OCI-LY3 (cell line): Measurements from ENCODE around the gene TRIM61.
A peak's percentile ranks its signal among the peaks of the same experiment; 100 is the strongest.

Experiments used
- H2AFZ ChIP-seq: fragments of 200-600, 300-600 bp; shearing (Covaris generic); 2 replicates; pipeline ENCODE4 v1.6.0; 2014; ENCODE audit warnings: antibody characterized with exemption, low read depth, low read length
- H3K27ac ChIP-seq: fragments of 200-600, 300-600 bp; sonication (generic); 2 replicates; pipeline ENCODE4 v1.5.1; 2014; ENCODE audit warnings: mild to moderate bottlenecking, low read length, moderate library complexity, mixed read lengths
- H3K27me3 ChIP-seq: fragments of 200-600, 300-600 bp; sonication (generic); 2 replicates; pipeline ENCODE4 v1.6.1; 2014; ENCODE audit warnings: low read depth, low read length, mixed read lengths
- H3K36me3 ChIP-seq: fragments of 200-600, 300-600 bp; sonication (generic); replicated peaks from 2 replicates; pipeline ENCODE3; 2014; ENCODE audit warnings: low read depth, low read length, mixed read lengths
- H3K4me1 ChIP-seq: fragments of 300-600, 200-600 bp; sonication (generic); 2 replicates; pipeline ENCODE4 v1.6.1; 2014; ENCODE audit warnings: low read length, mixed read lengths
- H3K4me2 ChIP-seq: fragments of 200-600, 300-600 bp; sonication (generic); 2 replicates; pipeline ENCODE4 v1.6.1; 2014; ENCODE audit warnings: low read length, mixed read lengths
- H3K4me3 ChIP-seq: fragments of 300-600, 200-600 bp; sonication (generic); 2 replicates; pipeline ENCODE4 v1.5.1; 2014; ENCODE audit warnings: antibody characterized with exemption, mild to moderate bottlenecking, low read length, moderate library complexity
- H3K79me2 ChIP-seq: fragments of 300-600, 200-600 bp; shearing (Covaris generic); 2 replicates; pipeline ENCODE4 v1.6.1; 2014; ENCODE audit warnings: mild to moderate bottlenecking, low read length, mixed read lengths
- H3K9ac ChIP-seq: fragments of 300-600, 200-600 bp; shearing (Covaris generic); 2 replicates; pipeline ENCODE4 v1.6.0; 2014; ENCODE audit warnings: mild to moderate bottlenecking, low read length, moderate library complexity
- H3K9me3 ChIP-seq: fragments of 200-600, 300-600 bp; shearing (Covaris generic); 2 replicates; pipeline ENCODE4 v1.6.1; 2014; ENCODE audit warnings: low read length, mixed read lengths; ENCODE audit not compliant: insufficient read depth
- H4K20me1 ChIP-seq: fragments of 200-600, 300-600 bp; sonication (generic); 2 replicates; pipeline ENCODE4 v1.6.1; 2016; ENCODE audit warnings: low read length, mixed read lengths; ENCODE audit not compliant: insufficient read depth
- EZH2phosphoT487 ChIP-seq: fragments of 200-600 bp; shearing (Covaris generic); IDR thresholded peaks from 2 replicates; pipeline ENCODE4 v1.6.1; 2018; ENCODE audit warnings: antibody characterized with exemption, mixed run types, low read depth
- TF ChIP-seq, protein P1 (sequence below): fragments of 200-600, 300-600 bp; sonication (generic); IDR thresholded peaks from 2 replicates; pipeline ENCODE4 v1.5.1; 2014; ENCODE audit warnings: antibody characterized with exemption, low read length, low read depth

TRIM61 gene

GRCh38 chr4:165011403-165011802 lies 33.9 kb upstream of the TRIM61 start:
- Histone ChIP-seq H4K20me1 (no peaks in the 10 kb centered on the region), H3K79me2 (no peaks in the 10 kb centered on the region), H3K27me3 (0 out of 2 replicates have a peak, but pooled peaks cover 9% of the 10 kb centered on the region), H2AFZ (no peak overlapping the region), H3K9ac (no peak overlapping the region), H3K9me3 (no peaks in the 10 kb centered on the region), H3K4me1 (no peaks in the 10 kb centered on the region), H3K4me2 (no peak overlapping the region), H3K27ac (no peak overlapping the region), H3K36me3 (no peaks in the 10 kb centered on the region), H3K4me3 (no peak overlapping the region)
- TF ChIP-seq, protein P1, sequence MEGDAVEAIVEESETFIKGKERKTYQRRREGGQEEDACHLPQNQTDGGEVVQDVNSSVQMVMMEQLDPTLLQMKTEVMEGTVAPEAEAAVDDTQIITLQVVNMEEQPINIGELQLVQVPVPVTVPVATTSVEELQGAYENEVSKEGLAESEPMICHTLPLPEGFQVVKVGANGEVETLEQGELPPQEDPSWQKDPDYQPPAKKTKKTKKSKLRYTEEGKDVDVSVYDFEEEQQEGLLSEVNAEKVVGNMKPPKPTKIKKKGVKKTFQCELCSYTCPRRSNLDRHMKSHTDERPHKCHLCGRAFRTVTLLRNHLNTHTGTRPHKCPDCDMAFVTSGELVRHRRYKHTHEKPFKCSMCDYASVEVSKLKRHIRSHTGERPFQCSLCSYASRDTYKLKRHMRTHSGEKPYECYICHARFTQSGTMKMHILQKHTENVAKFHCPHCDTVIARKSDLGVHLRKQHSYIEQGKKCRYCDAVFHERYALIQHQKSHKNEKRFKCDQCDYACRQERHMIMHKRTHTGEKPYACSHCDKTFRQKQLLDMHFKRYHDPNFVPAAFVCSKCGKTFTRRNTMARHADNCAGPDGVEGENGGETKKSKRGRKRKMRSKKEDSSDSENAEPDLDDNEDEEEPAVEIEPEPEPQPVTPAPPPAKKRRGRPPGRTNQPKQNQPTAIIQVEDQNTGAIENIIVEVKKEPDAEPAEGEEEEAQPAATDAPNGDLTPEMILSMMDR = no peak
- no peak for TF ChIP-seq EZH2phosphoT487

DNA sequence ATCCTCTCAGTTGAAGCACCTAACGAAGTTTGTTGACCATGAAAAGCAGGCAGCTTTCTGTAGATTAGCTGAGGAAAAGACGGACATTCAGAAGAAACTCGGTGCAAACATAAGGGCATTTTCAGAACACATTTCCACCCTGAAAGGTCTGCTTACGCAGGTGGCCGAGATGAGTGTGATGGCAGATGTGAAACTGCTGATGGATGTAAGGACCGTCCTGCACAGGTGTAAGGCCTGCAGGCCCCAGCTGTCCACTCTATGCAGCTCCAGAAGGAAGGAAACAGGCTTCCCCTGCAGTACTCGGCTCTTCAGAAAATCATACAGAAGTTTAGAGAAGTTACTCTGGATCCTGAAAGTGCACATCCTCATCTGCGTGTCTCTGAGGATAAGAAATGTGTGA lies 33.5 kb upstream of the TRIM61 start:
- Histone ChIP-seq H4K20me1 (no peaks in the 10 kb centered on the region), H3K27me3 (0 out of 2 replicates have a peak, but pooled peaks cover 9% of the 10 kb centered on the region), H3K4me3 (no peak overlapping the region), H3K4me2 (no peak overlapping the region), H3K36me3 (no peaks in the 10 kb centered on the region), H3K9me3 (no peaks in the 10 kb centered on the region), H3K9ac (no peak overlapping the region), H2AFZ (0 out of 2 replicates have a peak overlapping the region, but pooled peaks have one; percentile 6), H3K27ac (no peak overlapping the region), H3K4me1 (no peaks in the 10 kb centered on the region), H3K79me2 (no peaks in the 10 kb centered on the region)
- TF ChIP-seq, protein P1 = no peak
- no peak for TF ChIP-seq EZH2phosphoT487

- Histone ChIP-seq H4K20me1 (no peaks in the 10 kb centered on the region), H3K79me2 (no peaks in the 10 kb centered on the region), H3K9me3 (no peaks in the 10 kb centered on the region), H3K9ac (no peak overlapping the region), H3K4me3 (no peak overlapping the region), H3K4me1 (no peaks in the 10 kb centered on the region), H2AFZ (no peak overlapping the region), H3K27ac (no peak overlapping the region), H3K4me2 (no peak overlapping the region), H3K27me3 (0 out of 2 replicates have a peak, but pooled peaks cover 9% of the 10 kb centered on the region), H3K36me3 (no peaks in the 10 kb centered on the region)
- TF ChIP-seq, protein P1 = no peak
- TF ChIP-seq EZH2phosphoT487 = no peak
Measured at GRCh38 chr4:165010487-165010886, 33.0 kb upstream of the TRIM61 start.

GRCh38 chr4:165009493-165010227 lies 32.2 kb upstream of the TRIM61 start:
- Histone ChIP-seq H3K4me3 (no peak overlapping the region), H3K4me2 (no peak overlapping the region), H4K20me1 (no peaks in the 10 kb centered on the region), H3K27me3 (0 out of 2 replicates have a peak, but pooled peaks cover 9% of the 10 kb centered on the region), H3K27ac (no peak overlapping the region), H2AFZ (no peak overlapping the region), H3K9ac (no peak overlapping the region), H3K36me3 (no peaks in the 10 kb centered on the region), H3K9me3 (no peaks in the 10 kb centered on the region), H3K4me1 (no peaks in the 10 kb centered on the region), H3K79me2 (no peaks in the 10 kb centered on the region)
- TF ChIP-seq EZH2phosphoT487 = no peak
- TF ChIP-seq, protein P1 = no peak
